Activated CD4-positive, CD25-positive, alpha-beta regulatory T cell treated with anti-CD3 and anti-CD28 coated beads, Interleukin-2, amount 50 U/mL, for 24 hours (primary cell): ENCODE data around the gene HMCES.

Experiments used
- ATAC-seq, 2 donors: fragments of 150-1000 bp; cut with Tn5 transposase; one replicate each; pipeline ENCODE4 v1.10.0; 2021; ENCODE audit warnings: mild to moderate bottlenecking in 1 of 2, moderate library complexity in 1 of 2

Gene HMCES

DNA sequence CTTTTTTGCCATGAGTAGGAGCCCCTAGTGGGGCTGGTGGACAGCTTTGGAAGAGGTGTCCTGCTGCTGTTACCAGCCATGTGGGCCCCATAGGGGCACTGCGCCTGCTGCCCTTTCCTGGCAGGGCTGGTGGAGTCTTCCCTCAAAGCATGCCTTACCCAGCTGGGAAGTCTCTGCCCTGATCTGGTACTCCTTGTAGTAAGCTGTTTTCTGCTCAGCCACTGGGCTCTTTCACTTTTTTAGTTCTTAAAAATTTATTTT, 26.2 kb downstream of the HMCES start:
- no peak for ATAC-seq

DNA sequence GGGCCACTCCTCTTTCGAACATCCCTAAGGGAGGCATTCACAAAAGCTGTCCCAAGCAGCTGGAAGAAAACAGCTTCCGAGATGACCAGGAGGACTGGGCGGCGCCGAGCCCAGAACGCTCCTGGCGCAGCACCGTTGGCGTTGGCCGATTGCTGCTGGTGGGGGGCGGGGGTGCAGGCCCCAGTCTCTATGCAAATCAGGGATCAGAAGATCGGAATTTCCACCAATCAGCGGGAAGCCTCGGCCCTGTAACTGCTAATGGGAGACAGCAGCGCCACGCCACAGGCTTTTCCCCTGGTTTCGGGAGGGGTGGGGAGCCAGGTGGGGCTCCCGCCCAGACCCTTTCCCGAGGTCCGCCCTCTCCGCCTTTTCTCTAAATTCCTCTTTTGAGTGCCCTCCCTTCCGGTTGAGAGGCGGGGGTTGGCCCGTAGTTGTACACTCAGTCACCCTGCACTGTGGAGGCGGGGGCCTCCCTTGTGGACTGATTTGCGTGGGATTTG, 27.0 kb downstream of the HMCES start:
- peak; percentile 39 to 51 for ATAC-seq

DNA sequence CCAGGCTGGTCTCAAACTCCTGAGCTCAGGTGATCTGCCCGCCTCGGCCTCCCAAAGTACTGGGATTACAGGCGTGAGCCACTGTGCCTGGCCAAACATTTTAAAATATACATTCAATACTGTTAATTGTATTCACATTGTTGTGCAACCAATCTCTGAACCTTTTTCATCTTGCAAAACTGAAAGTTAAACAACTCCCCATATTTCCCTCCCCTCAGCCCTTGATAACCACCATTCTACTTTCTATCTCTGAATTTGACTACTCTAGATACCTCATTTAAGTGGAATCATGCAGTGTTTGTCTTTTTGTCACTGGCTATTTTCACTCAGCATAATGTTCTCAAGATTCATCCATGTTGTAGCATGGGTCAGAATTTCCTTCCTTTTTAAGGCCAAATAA, 30.0 kb downstream of the HMCES start:
- ATAC-seq = peak; percentile 37 to 45

DNA sequence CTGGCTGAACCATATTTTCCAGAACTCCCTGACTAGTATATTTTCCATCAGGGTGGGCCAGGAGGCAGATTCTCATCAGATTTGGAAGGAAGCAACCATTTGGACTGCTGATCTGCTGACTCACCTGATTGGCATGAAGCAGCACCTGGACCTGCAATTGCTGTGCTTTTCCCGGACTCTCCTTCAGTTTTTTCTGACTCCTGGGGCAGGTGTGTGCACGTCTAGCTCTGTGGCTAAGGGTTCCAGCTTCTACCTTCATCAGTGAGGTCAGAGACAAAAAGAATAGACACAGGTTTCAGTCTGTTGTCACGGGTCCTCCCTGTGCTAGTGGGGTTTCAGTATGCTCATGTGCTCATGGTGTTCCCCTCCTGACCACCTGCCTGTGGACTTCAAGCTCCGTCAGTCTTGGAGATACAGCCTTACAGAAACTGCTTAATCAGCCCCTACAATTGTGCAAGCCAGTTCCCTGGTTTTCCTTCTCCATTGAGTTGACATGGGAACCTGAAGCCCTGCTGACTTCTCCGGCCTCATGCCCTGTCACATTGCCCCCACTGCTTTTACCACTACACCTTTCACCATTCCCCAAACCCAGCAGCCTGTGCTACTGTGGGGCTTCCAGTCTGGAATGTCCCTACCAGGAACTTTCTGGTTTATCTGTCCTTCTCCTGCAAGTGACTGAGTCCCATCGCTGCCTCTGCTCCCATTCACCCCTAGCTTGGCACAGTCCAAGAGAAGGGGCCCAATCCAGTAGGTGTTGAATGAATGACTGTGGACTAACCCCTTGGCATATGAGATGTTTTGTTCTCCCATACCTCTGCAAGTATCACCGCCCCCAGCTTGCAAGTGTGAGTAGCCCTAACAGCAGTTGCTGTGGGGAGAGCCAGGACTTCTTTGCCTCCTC, 31.7 kb downstream of the HMCES start:
- no peak for ATAC-seq

DNA sequence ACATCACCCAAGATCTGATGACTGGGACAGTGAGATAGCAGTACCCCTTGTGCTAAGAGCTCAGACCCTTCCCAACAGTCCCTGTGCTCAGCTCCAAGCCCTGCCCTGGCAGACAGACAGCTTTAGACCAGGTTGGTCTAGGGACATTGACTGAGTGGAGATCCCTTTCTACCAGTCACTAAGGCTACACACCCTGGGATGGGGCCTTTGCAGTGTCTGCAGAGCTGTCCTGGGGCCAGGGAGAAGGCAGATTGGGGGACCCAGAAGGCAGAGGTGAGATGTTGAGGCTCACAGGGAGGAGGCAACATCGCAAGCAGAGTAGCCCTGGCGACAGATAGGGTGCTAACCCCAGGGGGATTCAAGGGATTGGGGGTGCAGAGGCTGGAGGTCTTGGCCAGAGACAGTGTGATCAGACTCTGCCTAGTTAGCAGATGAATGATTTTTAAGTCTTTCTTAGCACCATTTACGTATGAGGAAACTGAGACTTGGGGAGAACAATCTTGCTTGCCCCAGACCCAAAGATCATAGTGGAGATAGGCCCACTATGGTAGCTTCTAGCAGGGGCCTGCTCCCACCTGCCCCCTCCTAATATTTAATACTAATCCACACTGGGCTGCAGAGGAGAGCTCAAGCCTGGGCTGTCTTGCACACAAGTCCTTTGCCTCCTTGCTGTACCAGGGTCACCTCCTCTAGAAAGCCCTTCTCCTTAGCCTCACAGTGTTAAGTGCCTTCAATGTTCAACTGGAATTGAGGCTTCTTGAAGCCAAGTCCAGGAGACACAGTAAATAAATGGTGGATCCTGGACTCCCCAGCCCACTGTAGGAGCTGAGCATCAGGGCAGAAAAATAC, 32.6 kb downstream of the HMCES start:
- ATAC-seq = no peak

DNA sequence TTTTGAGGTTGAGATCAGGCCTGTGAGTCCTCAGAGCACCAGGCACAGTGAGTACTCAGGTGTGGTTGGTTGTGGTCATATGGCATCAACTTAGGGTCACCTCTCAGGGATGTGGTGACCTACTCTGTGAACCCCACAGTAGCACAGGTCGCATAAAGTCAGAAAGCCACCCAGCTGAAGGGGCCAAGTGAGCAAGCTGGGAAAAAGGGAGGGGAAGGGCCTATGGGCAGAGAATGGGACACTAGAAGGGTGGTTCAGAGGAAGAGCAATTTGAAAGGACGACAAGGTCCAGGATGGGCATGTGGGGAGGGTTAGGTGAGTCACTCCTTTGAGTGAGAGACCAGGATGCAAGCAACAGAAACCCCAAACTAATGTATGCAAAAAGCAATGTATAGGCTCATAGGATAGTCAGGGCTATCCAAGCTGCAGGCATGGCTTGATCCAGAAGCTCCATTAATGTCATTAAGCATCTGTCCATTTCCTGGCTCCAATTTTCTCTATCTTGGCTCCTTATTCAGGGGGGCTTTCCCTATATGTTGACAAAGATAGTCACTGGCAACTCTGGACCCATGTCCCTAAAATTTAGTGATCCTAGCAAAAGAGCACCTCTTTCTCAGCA, 33.5 kb downstream of the HMCES start:
- ATAC-seq = no peak

DNA sequence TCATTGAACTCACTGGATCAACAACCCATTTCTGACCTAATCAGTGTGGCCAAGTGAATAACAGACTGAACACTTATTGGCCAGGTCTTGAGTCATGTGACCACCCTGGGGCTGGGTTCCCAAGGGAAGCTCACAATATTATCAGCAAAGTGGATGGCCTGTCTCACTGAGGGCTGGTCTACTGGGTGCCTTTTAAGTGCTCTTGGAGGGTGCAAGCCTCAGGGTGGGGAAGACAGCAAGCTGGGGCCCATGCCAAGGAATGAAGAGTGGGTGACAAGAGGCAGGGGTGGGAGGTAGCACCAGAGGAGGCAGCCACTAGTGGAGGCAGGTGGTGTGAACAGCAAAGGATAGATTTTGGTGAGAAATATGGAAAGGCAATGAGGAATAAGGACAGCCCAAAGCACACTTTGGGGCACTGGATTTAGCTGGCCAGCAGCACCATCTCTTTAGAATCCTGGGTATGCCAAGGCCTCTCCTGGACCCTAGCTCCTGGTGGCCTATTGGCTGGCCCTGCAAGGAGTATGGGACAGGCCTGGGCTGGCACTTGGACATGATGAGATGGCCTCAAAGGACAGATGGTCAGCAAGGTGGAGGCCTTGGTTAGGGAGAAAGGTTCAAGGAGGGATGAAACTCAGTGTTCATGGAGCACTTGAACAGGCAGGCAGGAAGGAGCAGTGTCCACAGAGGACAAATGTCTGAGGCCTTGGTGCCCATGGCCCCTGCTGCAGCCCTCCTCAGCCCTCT, 34.2 kb downstream of the HMCES start:
- no peak for ATAC-seq

DNA sequence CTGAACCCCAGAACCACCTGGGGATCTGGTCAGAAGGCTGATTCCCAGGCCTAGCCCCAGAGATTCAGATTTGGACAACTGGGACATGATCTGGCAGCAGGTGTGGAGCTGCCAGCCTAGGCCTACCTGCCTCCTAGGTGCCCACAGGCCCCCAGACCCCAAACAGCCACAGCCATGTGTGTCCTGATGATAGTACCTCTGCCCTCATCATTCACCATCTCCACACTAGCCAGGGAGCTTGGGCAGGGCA, 34.7 kb downstream of the HMCES start:
- no peak for ATAC-seq

DNA sequence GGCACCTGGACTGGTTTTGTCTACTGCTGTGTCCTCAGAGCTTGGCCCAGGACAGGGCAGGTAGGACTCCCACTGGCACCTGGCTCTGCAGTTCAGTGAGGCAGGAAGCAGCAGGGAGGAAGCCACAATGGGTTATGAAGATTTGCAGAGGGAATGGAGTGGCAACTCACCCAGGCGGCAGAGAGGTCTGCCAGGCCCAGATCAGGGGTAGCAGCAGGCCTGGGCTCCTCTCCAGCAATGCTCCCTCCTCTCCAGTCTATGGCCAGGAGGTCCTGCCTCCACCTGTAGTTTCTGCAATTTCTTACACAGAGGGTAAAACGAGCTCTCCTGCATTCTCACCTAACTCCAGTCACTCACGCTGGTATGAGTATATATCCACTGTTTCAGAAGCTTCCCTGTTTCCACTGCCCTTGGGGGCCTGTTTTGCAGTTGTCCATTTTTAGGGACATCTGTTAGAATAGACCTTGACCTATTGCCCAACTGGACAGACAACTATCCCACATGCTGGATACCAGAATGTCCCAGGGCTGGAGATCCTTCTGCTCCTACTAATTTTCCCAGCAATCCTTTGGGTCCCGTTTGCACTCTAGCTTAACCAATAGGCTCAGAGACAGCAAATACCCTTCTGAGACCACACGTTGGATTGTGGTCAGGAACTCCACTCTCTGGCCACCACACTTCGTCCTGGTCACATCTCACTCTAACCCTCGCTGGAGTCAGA, 35.2 kb downstream of the HMCES start:
- ATAC-seq = no peak

DNA sequence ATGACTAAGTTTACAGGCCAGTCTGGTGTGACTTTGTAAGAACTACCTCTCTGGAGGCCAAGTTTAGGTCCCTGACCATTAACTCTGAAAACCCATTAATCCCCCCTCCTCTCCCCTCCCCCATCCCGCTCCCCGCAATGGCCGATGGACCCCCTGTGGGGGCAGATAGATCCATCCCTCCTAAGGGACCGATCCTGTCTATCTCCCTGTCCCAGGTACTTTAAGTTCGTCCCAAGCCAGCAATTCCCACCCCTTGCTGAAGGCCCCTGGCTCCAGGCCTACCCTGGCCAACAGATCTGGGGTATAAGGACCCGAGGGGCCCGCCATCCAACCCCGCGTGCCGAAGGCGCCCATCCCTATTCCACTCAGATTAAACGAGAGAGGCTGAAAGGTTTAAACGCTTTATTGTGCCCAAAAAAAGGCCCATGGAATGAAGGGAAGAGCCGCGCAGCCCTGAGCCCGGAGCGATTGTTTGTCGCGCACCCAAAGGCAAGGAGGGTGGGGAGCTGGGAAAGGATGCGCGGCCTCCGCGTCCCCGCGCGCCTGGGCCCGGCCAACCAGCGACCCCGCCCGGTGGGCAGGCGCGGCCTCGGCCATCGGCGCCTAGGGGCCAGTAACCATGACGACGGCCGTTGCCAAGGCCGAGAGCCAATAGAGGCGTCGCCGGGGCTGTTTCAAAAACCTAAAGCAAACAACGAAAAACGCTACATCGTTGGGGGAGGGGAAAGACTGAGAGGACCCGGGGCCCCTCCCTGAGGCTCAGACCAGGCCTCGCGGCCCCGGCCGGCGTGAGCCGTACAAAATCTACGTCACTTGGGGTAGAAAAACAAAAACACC, 35.9 kb downstream of the HMCES start:
- ATAC-seq = peak in 1 of 2 donors; percentile 27

DNA sequence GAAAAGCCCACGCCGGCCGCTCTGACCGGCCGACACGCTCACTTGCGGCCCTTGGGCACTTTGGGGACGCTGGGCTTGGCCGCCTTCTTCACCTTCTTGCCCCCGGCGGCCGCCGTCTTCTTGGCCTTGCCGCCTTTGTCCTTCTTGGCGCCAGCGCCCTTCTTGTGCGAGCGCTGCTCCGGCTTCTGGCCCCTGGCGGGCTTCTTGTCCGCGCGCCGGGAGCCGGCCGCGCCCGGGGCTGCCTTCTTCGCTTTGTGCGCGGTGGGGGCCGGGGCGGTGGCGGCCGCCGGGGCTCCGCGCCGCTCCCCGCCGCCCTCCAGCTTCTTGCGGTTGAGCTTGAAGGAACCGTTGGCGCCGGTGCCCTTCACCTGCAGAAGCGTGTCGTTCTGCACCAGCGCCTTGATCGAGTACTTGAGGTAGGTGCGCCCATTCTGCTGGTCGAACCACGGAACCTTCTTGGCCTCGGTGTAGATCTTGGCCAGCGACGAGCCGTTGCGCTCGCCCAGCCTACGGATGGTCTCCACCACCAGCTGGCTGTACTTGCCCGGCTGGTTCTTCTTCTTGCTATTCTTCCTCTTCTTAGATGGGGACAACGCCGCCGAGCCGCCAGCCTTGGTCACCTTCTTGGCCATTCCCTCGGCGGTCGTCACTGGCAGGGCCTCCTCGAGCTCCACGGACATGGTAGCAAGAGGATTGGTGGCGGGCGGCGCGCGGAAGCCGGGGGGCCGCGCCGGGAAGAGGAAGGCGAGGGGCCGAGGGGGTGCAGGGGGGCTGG, 36.7 kb downstream of the HMCES start:
- ATAC-seq = peak; percentile 3 to 7

DNA sequence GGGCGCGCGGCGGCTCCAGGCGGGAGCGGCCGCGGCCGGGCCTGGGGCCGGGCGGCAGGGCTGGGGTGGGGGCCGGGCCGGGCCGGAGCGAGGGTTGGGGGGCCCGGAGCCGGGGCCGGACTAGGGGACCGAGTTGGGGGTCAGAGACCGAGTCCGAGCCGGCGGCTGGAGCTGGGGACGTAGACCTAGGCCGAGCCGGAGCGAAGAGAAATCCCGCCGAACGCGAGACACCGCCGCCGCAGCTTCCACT, 37.3 kb downstream of the HMCES start:
- ATAC-seq = no peak

DNA sequence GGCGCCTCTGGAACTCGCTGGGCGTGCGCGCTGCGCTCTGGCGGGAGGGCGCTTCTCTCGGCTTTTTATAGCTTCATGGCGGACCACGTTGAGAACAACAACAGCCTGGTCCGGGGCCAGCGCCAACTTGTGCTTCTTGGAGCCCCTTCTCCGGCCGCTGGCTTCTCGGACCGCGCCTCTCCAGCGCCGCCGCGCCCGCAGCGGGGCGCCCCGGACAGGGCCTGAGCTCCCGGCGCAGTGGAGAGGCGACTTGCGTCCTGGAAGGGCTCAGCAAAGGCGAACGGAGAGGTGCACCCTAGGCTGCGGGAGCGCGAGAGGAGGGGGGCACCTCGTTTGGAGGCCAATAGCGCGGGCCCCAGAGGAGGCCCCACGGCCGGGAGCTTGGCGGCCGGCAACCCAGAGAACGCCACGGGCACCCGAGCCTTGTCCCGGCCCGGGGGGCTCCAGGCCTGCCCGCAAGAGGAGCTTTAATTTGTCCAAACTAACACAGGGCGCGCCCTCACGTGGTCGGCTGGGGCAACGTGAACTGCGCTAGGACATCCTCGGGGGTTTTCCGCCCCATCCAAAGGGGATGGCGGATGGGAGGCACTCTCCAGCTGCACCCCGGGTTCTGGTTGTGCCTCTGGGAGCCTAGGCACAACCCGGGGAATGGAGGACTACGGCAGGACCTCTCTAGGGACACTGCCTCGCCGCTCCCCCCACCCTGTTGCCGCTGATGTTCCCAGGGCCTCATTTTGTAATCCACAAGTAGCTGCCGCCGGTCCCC, 37.8 kb downstream of the HMCES start:
- ATAC-seq = peak; percentile 50 to 52

DNA sequence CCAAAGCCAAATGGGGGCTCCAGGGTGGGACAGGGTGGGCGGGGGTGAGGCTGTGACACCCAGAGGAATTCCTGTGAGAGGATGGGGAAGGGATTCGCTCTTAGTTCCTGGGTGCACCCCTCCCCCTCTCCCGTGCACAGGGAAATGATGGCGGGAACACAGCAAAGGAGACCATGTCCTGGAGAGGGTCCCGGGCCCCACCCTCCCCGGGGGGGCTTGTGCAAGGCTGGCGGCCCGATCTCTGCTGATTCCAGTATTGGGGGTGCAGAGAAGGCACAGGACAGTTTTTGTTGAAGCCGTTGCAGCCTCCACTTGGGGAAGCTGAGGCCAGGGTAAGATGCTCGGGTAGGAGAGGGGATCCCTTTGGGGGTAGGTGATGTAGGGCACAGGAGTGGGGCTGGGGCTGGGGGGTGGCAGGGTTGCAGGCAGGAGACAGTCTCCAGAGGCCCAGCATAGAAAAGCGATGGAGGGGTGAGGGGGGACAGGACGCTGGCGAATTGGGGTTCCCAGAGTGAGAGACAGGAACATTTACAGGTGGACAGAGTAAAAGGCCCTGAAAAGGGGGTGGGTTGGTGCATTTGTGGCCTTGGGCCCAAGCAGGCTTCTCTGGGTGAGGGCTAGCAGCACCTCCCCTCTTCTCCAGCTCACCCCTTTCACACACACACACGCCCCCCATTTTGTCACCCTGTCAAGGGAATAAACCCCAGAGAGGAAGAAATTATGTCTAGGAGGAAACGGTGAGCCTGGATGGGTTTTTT, 38.5 kb downstream of the HMCES start:
- no peak for ATAC-seq

DNA sequence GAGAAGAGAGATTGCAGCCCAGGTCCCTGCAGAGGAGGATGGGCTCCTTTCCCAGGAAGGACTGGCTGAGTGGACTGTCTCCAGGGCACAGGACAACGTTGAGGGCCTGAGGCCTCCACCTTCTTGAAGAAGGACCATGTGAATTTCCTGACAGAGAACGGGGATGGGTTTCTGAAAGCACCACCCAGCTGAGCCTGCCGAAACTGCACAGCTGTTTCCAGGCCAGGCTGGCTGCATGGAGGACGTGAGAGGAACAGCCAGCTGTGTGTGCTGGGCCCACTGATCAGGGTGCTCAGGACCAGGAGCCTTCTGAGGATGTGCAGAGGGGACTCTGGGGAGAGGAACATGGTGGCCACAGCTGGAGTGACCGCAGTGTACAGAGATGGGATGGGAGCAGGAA, 39.2 kb downstream of the HMCES start:
- ATAC-seq = no peak

DNA sequence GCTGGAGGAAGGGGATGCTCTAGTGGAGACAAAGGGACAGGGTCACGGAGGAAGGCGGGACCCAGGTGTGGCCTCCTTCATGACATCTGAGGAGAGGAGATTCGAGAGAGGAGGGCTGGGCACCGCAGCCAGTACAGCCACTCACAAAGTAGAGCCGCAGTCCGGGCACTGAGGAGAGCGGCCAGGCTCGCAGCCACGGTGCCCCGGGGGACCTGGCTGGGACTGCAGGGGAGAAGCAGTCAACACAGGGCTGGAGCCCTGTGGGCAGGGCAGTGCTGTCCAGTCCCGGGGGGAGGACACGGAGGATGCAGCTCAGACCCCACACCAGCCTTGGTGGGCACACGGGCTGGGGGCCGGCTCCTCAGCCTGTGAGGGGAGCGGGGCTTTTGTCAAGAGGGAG, 40.3 kb downstream of the HMCES start:
- no peak for ATAC-seq

DNA sequence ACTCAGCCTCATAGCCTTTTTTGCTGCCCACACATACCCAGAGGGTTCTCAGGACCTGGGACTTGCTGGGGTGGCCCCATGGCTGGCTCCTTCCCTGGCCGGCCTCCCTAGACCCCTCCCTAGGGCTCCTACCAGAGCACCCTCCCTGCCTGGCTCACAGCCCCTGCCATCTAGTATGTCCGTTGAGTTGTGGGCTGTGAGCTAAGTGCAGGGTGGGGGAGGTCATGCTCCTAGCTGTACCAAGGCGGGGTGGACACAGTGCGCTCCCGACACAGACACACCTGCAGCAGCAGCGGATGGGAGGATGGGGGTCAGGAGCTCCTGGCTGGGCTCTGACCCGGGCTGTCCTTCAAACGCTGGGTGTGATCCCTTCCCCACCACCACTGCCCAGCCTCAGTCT, 41.6 kb downstream of the HMCES start:
- ATAC-seq = no peak

DNA sequence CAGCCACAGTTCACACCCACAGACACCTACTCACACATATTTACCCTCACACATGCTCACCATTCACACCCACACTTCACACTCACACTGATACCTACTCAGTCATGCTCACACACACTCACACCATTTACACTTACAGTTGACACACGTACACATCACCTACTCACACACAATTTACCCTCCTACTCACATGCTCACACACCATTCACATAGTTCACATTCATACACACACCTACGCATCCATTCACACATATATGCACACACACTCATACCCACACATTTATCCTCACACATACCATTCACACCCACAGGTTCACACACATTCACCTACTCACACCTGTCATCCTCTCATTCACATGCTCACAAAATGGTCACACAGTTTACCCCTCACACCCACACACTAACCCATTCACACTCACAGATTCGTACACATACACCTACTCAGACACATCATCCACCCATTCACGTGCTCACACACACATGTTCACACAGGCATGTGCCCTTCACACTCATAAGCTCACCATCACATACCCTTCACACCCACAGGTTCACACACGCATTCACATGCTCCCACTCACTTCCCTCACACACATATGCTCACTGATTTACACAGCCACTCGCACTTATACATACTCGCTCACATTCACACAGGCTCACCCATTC, 42.3 kb downstream of the HMCES start:
- no peak for ATAC-seq

DNA sequence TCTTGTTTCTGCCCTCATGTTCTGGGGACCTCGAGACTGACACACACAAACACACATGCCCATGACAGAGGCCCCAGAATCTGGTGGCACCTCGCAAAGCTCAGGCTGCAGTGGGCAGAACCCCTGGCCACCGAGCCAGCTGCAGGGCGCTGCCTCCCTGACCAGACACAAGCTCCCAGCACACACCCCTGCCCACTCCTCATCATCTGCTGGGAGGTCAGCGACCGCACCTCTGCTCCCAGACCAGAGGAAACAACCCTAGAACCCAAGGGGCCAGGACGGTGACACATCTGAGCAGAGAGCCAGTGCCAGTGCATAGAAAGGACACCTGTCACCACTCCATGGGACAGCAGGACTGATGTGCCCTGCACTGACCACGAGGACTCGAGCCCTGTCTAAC, 43.2 kb downstream of the HMCES start:
- ATAC-seq = no peak
